GM19324 (cell line): ENCODE measurements around the gene GLB1L3.

Source experiments
- ATAC-seq: cut with Tn5 transposase; IDR thresholded peaks from one replicate; pipeline ENCODE4 v1.9.1; 2021; ENCODE audit warnings: mild to moderate bottlenecking, moderate library complexity; ENCODE audit not compliant: unreplicated experiment, low FRiP score

GLB1L3 gene

GRCh38 chr11:134359646-134360045 lies 83.5 kb downstream of the GLB1L3 start:
- ATAC-seq: no peak

GRCh38 chr11:134360050-134360835 lies 84.1 kb downstream of the GLB1L3 start:
- peak; percentile 52 for ATAC-seq

- ATAC-seq: no peak
Observed at GRCh38 chr11:134361661-134362060, 85.5 kb downstream of the GLB1L3 start.

DNA sequence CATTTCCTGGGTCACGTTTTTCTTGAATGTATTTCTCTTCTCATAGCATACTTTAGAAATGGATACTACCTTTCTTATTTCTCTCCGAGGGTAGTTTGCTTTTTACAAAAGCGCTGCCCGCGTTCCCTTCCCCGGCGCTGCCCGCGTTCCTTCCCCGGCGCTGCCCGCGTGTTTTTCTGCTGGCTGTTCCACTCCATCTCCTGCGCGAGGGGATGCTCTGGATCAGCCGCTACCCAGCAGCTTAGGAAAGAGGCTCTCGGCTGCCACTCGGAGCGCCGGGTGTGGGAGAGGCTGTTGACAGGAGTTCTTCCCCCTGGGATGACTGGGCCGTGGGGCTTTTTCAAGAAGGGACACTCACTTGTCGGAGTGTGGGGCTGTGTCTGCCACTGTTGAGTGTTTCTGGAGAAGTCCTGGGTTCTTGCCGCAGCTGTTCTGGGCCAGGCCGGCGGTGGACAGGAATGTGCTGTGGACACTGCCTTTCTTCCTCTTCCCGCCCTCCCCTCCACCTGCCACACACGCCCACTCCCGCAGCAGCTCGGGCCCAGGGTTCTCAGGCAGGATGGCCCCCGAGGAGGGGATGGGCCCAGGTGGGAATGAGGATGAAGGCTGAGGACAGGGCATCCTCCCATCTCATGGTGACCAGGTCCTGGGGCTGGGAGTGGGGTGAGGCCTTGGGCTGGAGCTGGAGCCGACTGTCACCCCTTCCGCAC lies 86.2 kb downstream of the GLB1L3 start:
- no peak for ATAC-seq

GRCh38 chr11:134363161-134363560 lies 87.0 kb downstream of the GLB1L3 start:
- ATAC-seq: no peak

DNA sequence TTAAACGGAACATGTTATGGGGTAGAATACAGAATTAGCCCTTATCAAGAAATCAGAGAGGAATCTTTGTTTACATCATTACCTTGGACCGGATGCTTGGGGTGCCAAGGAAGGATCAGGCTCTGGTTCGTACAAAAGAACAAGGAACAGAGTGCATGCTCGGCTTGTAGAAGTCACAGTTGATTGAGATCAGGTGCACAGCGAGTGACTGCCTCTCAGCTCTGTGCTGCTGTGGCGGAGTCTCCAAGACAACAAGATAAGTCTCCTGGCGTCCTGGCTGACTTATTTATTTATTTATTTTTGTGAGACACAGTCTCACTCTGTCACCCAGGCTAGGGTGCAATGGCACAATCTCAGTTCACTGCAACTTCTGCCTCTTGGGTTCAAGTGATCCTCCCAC lies 87.4 kb downstream of the GLB1L3 start:
- no peak for ATAC-seq

DNA sequence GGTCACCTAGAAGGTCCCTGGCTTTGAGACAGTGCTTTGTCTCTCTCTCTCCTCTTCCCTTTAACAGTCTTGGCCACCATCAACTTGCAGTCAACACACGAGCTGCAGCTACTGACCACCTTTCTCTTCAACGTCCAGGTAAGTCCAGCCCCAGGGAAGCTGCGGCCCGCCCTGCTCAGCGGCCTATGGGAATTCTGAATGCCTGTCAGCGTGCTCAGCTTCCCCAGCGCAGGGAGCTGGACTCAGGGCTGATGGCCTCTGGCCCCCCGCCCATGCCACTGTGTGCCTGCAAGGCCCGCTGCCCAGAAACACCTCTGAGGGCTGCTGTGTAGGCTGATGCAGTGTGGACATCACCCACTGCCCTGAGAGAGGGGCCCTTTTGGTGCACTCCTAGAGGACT lies 88.1 kb downstream of the GLB1L3 start:
- ATAC-seq: no peak

DNA sequence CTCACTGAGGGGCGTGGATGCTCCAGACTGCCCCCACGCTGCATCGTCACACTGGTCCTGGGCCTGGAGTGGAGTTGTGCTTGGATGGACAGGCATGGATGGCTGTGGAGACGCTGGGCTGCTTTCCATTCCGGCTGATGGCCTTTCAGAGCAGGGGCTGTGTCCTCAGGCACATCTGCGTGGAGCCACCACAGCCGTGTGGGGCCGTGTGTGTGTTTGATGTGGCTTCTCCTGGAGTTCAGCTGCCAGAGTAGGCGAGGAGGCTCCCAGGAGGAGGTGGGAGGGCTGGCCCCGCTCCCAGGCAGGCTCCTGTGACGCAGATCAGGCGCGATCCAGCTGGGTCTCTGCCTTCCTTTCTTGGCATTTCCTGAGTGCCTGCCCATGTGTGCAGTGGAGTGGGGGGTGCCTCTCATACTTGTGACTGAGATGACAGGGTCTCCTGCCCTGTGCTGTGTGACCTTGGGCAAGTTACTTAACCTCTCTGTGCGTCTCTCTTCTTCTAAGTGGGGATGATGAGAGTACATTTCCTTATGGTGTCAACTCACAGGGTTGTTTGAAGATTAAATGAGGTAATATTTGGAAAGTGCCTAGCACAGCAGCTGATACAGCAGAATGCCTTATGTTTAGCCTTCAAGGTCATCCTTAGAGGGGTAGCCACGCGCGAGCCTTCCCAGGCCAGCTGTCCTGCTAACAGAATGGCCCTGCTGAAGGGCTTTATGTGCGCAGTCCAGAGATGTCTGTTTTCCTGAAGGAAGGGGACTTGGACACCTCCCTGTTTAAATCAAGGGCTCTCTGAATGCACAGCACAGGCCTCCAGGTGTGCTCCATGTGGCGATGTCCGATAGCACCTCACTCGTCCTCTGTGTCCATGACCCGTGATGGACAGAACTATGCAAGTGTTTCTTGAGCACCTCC lies 89.1 kb downstream of the GLB1L3 start:
- no peak for ATAC-seq

DNA sequence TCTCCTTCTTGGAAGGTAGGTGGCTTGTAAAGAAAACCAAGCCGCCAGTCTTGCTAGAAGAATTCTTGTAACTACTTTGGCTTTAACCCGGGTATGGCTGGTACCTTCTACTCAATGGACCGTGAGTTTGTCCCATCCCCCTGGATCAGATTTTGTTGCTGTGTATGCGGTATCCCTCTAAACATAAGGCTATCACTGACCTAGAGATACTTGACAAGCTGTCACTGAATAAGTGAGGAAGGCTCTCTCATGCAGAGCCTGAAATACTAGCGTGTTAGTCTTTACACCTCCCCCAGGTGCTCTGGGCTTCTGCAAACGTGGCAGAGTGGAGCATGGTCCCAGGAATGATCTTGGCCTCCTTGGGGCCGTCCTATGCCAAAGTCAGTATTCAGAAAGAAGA lies 90.1 kb downstream of the GLB1L3 start:
- ATAC-seq: no peak

DNA sequence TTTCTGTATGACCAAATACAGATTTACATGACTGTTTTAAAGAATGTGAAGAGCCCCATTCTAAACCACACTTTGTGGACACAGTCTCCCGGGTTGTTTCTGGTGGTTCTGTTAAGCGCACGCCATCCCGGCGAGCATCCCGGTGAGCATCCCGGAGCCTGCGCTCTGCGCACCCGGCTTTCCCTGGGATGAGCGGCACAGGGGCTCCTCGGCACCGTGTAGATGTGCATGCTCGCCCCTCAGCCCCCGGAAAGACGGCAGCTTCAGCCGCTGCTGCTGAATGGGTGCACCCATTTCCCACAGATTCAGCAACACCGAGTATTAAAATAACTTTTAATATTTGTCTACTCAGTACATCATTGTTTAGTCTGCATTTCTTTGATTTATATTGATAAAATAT lies 91.6 kb downstream of the GLB1L3 start:
- no peak for ATAC-seq
